Stomach (tissue), 4 donors: ENCODE data around the gene TMEM271.

Experiments used
- CTCF ChIP-seq, 7 experiments: fragments of 450-650 bp in 4 of 7; fragments of 200-600 bp in 3 of 7; sonication (generic) in 3 of 7; IDR thresholded peaks; one replicate each; pipeline ENCODE4 v1.5.1; 2016 to 2019; ENCODE audit warnings: antibody characterized with exemption in 7 of 7, control low read depth in 2 of 7, mild to moderate bottlenecking in 1 of 7
- EP300 ChIP-seq: sonication (generic); formaldehyde crosslinking; IDR thresholded peaks from one replicate; pipeline ENCODE4 v1.6.1; 2017; ENCODE audit warnings: antibody characterized with exemption
- POLR2A ChIP-seq, 4 donors: fragments of 450-650 bp; IDR thresholded peaks; one replicate each; pipeline ENCODE4 v1.6.1; 2016; ENCODE audit warnings: antibody characterized with exemption in 4 of 4, control low read depth in 2 of 4, mild to moderate bottlenecking in 1 of 4, moderate library complexity in 1 of 4
- POLR2AphosphoS5 ChIP-seq, 3 donors: sonication (generic); formaldehyde crosslinking; IDR thresholded peaks; one replicate each; pipeline ENCODE4 v1.6.1; 2016; ENCODE audit warnings: antibody characterized with exemption in 3 of 3

GRCh38 chr4:545612-546011, 30.5 kb downstream of the TMEM271 start:
- TF ChIP-seq CTCF (IDR thresholded peaks at IDR 0.05) (no peak), EP300 (no peak), POLR2A (IDR thresholded peaks at IDR 0.05) (no peak), POLR2AphosphoS5 (IDR thresholded peaks at IDR 0.05) (no peak)
